BE2C (cell line): ENCODE results near the gene TUSC2.
"Not testable (repeated sequence)": the region's sequence is repeated elsewhere in the genome, so short reads cannot be mapped to it uniquely, and the experiment has no call there.

ENCODE experiments used
- DNase-seq: peaks from one replicate; pipeline ENCODE4 v3.0.0-alpha.2; 2020
- H3K27me3 ChIP-seq: fragments of 250-450 bp; sonication (Bioruptor Pico); 2 replicates; pipeline ENCODE4 v1.5.1; 2020; ENCODE audit warnings: mild to moderate bottlenecking
- H3K36me3 ChIP-seq: fragments of 250-450 bp; sonication (Bioruptor Pico); 2 replicates; pipeline ENCODE4 v1.5.1; 2020; ENCODE audit warnings: mild to moderate bottlenecking
- H3K4me1 ChIP-seq: fragments of 250-450 bp; sonication (Bioruptor Pico); 2 replicates; pipeline ENCODE4 v1.5.1; 2020
- H3K4me3 ChIP-seq: 2 replicates; pipeline ENCODE4 v1.5.1; 2011; ENCODE audit warnings: low read depth, low read length
- H3K9me3 ChIP-seq: fragments of 250-450 bp; sonication (Bioruptor Pico); 2 replicates; pipeline ENCODE4 v1.5.1; 2020
- TF ChIP-seq, protein P1 (sequence below): IDR thresholded peaks from 2 replicates; pipeline ENCODE4 v1.5.1; 2012; ENCODE audit warnings: mild to moderate bottlenecking, low read depth, low read length

TUSC2 gene

DNA sequence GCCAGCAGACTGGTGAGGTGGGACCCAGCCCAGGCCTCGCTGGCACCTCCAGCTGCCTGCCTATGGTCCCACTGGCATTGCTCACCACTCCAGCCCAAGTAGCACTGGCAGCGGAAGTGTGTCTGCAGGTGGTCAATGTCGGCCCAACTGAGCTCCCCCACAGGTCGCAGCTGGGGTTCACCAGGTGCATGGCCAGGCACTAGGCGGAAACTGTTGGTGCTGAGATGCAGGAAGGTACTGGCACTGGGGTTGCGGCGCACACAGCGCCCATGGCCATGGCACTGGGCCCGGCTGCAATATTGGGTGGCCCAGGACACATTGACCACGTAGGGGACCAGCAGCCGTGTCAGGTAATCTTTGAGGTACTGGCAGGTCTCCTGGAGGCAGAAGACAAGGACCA, 9.9 kb downstream of the TUSC2 start:
- DNase-seq: no peak
- no peak overlapping the region for H3K4me3 ChIP-seq
- TF ChIP-seq, protein P1, sequence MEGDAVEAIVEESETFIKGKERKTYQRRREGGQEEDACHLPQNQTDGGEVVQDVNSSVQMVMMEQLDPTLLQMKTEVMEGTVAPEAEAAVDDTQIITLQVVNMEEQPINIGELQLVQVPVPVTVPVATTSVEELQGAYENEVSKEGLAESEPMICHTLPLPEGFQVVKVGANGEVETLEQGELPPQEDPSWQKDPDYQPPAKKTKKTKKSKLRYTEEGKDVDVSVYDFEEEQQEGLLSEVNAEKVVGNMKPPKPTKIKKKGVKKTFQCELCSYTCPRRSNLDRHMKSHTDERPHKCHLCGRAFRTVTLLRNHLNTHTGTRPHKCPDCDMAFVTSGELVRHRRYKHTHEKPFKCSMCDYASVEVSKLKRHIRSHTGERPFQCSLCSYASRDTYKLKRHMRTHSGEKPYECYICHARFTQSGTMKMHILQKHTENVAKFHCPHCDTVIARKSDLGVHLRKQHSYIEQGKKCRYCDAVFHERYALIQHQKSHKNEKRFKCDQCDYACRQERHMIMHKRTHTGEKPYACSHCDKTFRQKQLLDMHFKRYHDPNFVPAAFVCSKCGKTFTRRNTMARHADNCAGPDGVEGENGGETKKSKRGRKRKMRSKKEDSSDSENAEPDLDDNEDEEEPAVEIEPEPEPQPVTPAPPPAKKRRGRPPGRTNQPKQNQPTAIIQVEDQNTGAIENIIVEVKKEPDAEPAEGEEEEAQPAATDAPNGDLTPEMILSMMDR: no peak
- H3K36me3 ChIP-seq: peaks cover 17% of the 10 kb centered on the region
- no peaks in the 10 kb centered on the region for H3K9me3 ChIP-seq
- H3K4me1 ChIP-seq: peaks cover 3% of the 10 kb centered on the region
- no peaks in the 10 kb centered on the region for H3K27me3 ChIP-seq

DNA sequence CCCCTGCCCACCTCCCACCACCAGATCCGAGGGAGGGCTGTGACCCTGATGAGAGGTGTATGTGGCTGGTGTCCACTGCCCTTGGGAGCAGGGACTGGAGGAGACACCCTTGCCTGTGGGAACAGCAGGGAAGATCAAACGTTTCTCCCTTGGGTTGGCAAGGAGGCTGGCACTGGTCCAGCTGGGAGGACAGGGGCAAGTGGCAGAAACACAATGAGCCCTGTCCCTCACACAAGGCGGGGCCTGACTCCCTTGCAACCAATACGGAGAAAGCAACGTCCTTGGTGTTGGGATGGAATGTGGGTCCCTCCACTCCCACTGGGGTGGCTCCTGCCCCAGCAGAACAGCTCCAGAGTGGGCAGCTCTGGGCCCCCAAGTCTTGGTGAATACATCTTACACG, 10.7 kb downstream of the TUSC2 start:
- no peaks in the 10 kb centered on the region for H3K9me3 ChIP-seq
- peaks cover 17% of the 10 kb centered on the region for H3K36me3 ChIP-seq
- H3K27me3 ChIP-seq: no peaks in the 10 kb centered on the region
- no peak for DNase-seq
- H3K4me1 ChIP-seq: peaks cover 3% of the 10 kb centered on the region
- no peak overlapping the region for H3K4me3 ChIP-seq
- TF ChIP-seq, protein P1: no peak

DNA sequence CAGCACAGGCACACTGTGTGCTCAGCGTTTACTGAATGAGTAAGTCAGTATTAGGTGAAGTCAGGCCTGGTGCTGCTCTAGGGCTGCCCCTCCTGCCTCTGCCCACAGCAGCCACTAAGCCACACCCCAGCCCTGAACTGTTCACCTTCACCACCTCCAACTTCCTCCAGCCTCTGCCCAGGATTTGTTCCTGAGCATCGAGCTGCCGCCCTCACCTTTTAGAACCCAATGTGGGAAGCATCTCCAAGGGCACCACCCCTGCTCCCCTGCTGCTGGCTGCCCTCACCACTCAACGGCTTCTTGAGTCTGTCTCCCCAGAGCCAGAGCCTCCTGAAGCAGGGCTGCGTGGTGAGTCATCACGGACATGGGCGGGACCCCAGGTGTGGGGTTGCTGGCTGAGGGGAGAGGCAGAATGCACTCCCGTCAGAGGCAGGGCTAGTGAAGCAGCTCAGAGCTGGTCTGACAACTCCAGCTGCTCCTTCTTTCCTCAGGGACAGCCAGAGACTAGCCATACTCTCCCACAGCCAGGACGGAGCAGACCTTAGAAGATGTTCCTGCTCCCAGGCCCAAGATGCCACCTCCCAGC, 11.3 kb downstream of the TUSC2 start:
- TF ChIP-seq, protein P1: no peak
- Histone ChIP-seq H3K4me3 (no peak overlapping the region), H3K9me3 (no peaks in the 10 kb centered on the region), H3K4me1 (no peaks in the 10 kb centered on the region; the same call in none of the 2 replicates), H3K27me3 (no peaks in the 10 kb centered on the region), H3K36me3 (peaks cover 17% of the 10 kb centered on the region)
- no peak for DNase-seq

DNA sequence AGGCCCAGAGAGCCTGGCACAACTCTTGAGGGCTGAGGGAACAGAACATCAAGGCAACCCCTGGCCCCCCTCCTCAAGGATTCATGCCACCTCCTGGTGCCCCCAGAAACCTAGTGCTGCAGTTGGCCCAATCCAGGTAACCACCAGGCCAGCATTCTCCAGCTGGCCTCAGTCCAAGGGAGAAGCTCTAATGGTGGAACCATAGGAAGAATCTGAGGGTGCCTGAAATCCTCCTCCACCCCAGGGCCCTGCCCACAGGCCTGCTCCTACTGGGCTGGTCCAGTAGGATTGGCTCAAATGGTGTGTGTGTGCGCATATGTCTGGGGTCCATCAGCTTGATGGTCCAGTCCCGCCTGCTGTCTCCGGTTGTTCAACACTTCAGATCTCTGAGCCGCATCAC, 13.2 kb downstream of the TUSC2 start:
- Histone ChIP-seq H3K27me3 (no peaks in the 10 kb centered on the region), H3K9me3 (no peaks in the 10 kb centered on the region), H3K36me3 (peaks cover 14% of the 10 kb centered on the region), H3K4me3 (no peak overlapping the region), H3K4me1 (no peaks in the 10 kb centered on the region)
- TF ChIP-seq, protein P1: no peak
- DNase-seq: no peak

DNA sequence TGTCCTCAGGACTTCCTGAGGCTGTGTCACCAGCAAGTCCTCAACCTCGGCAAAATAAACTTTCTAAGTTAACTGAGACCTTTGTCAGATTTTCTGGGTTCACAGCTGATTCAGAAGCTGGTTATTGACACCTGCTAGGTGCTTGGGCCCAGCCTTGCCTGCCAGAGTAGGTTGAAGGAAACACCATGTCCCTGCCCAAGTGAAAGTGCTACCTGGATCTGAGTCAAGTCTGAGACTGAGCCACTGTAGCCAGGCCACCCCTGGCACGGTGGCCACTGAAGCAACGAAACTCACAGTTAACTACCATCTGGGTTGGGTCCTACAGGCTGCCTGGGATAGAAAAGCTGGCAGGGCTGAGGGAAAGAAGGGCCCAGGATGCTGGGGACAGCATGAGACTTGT, 13.7 kb downstream of the TUSC2 start:
- no peaks in the 10 kb centered on the region for H3K9me3 ChIP-seq
- no peak overlapping the region for H3K4me3 ChIP-seq
- TF ChIP-seq, protein P1: no peak
- H3K36me3 ChIP-seq: peaks cover 9% of the 10 kb centered on the region
- no peaks in the 10 kb centered on the region for H3K27me3 ChIP-seq
- H3K4me1 ChIP-seq: no peaks in the 10 kb centered on the region
- no peak for DNase-seq

DNA sequence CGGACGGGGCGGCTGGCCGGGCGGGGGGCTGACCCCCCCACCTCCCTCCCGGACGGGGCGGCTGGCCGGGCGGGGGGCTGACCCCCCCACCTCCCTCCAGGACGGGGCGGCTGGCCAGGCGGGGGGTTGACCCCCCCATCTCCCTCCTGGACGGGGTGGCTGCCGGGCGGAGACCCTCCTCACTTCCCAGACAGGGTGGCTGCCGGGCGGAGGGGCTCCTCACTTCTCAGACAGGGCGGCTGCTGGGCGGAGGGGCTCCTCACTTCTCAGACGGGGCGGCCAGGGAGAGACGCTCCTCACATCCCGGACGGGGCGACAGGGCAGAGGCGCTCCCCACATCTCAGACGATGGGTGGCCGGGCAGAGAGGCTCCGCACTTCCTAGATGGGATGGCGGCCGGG, 16.0 kb downstream of the TUSC2 start:
- H3K9me3 ChIP-seq, H3K4me3 ChIP-seq, H3K36me3 ChIP-seq, H3K4me1 ChIP-seq, DNase-seq, H3K27me3 ChIP-seq: not testable (repeated sequence)

DNA sequence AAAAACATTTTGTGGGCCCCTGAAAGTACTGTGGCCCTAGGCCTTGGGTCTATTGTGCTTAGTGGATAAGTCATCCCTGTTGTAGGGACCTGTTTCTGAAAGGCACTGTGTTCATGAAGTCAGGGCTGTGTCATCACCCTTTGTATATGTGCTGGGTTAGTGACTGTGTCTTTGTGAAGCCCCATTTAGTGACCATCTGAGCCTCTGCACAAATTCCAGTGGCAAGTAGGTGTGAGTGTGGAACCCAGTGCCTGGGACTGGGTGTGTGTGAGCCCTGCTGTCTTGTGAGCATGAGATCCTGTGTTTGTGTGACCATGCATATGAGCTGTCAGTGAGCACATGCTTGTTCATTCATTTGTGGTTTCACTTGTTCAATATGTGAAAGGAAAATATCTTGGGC, 23.4 kb downstream of the TUSC2 start:
- no peak for DNase-seq
- Histone ChIP-seq H3K36me3 (no peaks in the 10 kb centered on the region), H3K9me3 (no peaks in the 10 kb centered on the region), H3K4me3 (no peak overlapping the region), H3K27me3 (no peaks in the 10 kb centered on the region), H3K4me1 (no peaks in the 10 kb centered on the region; the same call in 1 of the 2 replicates)
- TF ChIP-seq, protein P1: no peak
